HG03135 (cell line): ENCODE data around the gene PAX6.

Source experiments
- ATAC-seq: cut with Tn5 transposase; IDR thresholded peaks from one replicate; pipeline ENCODE4 v1.9.1; 2021; ENCODE audit warnings: mild to moderate bottlenecking, moderate library complexity; ENCODE audit not compliant: unreplicated experiment

The PAX6 gene

GRCh38 chr11:31822927-31823643 is 12.0 kb upstream of the PAX6 start:
- ATAC-seq: no peak

- ATAC-seq: no peak
Observed at GRCh38 chr11:31822175-31822926, 11.2 kb upstream of the PAX6 start.

GRCh38 chr11:31821766-31822165 is 10.6 kb upstream of the PAX6 start:
- no peak for ATAC-seq

GRCh38 chr11:31821235-31821764 is 10.2 kb upstream of the PAX6 start:
- ATAC-seq: no peak

GRCh38 chr11:31820438-31820818 is 9.3 kb upstream of the PAX6 start:
- no peak for ATAC-seq

GRCh38 chr11:31819621-31820437 is 8.7 kb upstream of the PAX6 start:
- ATAC-seq: no peak

- no peak for ATAC-seq
Observed at GRCh38 chr11:31818874-31819331, 7.8 kb upstream of the PAX6 start.

- ATAC-seq: no peak
Observed at GRCh38 chr11:31818425-31818755, 7.3 kb upstream of the PAX6 start.

- ATAC-seq: no peak
Observed at GRCh38 chr11:31817621-31818424, 6.7 kb upstream of the PAX6 start.

- no peak for ATAC-seq
Observed at GRCh38 chr11:31817054-31817620, 6.0 kb upstream of the PAX6 start.

- no peak for ATAC-seq
Observed at GRCh38 chr11:31816468-31817053, 5.4 kb upstream of the PAX6 start.

- ATAC-seq: no peak
Observed at GRCh38 chr11:31815711-31816467, 4.8 kb upstream of the PAX6 start.

GRCh38 chr11:31814176-31814868 is 3.2 kb upstream of the PAX6 start:
- ATAC-seq: no peak

- no peak for ATAC-seq
Observed at GRCh38 chr11:31813391-31814175, 2.5 kb upstream of the PAX6 start.

- ATAC-seq: no peak
Observed at GRCh38 chr11:31812383-31813381, 1.6 kb upstream of the PAX6 start.
